ENCODE data around the gene PSMD1. TPM values are rescaled to one million over a fixed set of nuclear protein-coding genes. Genes with fewer than 3 reads are reported as not detected.

The PSMD1 gene
- total RNA-seq, 1 donor from 2014 or later, result 83.3 TPM

DNA sequence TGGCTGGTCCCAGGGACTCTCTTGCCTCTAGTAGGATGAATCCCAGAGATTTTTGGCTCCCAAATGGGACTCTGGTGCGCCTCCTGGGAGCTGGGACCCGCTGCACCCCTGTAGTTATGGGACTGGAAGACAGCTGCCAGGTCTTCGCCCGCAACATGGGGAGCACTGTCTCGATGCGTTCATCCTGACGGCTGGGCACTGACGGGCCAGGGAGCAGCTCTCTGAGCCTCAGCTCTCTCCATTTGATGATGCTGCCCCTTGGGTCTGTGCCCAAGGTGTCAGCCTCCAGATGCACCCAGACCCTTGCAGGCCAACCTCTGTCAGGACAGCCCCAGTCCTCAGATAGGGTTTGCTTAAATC, 132.5 kb downstream of the PSMD1 start:
- peaks cover 24% of the 10 kb centered on the region for H3K4me1 Mint-ChIP-seq
- H3K9me3 Mint-ChIP-seq, result no peaks in the 10 kb centered on the region
- peaks cover 9% of the 10 kb centered on the region for H3K27me3 Mint-ChIP-seq (ENCODE audit: low read depth)
- no peaks in the 10 kb centered on the region for H3K36me3 Mint-ChIP-seq
- DNase-seq (ENCODE audit: low spot score in 2 of 2, unreplicated experiment in 2 of 2), result no peak
- H3K4me3 Mint-ChIP-seq, result no peak overlapping the region
- TF ChIP-seq, protein P1, sequence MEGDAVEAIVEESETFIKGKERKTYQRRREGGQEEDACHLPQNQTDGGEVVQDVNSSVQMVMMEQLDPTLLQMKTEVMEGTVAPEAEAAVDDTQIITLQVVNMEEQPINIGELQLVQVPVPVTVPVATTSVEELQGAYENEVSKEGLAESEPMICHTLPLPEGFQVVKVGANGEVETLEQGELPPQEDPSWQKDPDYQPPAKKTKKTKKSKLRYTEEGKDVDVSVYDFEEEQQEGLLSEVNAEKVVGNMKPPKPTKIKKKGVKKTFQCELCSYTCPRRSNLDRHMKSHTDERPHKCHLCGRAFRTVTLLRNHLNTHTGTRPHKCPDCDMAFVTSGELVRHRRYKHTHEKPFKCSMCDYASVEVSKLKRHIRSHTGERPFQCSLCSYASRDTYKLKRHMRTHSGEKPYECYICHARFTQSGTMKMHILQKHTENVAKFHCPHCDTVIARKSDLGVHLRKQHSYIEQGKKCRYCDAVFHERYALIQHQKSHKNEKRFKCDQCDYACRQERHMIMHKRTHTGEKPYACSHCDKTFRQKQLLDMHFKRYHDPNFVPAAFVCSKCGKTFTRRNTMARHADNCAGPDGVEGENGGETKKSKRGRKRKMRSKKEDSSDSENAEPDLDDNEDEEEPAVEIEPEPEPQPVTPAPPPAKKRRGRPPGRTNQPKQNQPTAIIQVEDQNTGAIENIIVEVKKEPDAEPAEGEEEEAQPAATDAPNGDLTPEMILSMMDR (IDR thresholded peaks at IDR 0.05; ENCODE audit: unreplicated experiment), result no peak
- H3K27ac Mint-ChIP-seq, result peak overlapping the region; percentile 6

DNA sequence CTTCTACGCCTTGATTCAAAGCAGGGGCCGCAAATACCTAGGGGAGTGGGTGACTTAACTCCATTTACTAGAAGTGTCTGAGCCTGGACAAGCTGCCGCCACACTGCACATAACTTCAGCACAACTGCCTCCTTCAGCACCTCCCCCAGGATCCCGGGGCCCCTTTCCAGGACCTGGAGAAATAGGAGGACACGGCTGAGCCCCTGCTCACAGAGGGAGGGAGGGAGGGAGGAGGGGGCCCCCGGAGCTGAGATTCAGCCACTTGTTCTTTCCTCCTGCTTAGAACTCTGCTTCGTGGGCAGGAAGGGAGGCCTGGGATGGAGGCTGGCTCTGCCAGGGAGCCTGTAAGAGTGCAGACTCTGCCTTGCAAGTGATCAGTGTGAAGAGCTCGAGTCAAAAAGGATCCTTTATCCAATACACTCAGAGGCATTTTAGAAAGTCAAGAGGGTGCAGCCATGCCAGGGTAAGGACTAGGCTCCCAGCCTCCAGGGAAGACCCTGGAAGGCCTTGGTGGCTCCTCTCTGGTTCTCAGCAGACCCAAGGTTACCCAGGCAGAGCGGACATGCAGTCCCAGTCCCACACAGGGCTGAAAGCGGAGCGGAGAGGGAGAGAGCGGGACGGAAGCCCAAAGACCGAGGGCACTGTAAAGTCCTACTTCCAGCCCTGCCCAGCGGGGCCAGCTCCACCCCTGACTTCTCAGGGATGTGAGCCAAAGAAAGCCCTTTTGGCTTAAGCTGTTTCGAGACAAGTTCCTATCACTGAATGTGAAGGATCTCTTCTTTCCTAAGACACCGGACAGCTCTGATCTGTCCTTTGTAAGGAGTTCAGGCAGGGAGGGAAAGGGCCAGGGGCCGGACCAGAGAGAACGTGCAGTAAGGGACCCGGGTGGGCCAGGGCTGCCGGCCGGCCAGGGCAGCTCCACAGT, 133.2 kb downstream of the PSMD1 start:
- TF ChIP-seq, protein P1 (IDR thresholded peaks at IDR 0.05; ENCODE audit: unreplicated experiment), result no peak
- H3K4me1 Mint-ChIP-seq, result peaks cover 24% of the 10 kb centered on the region

GRCh38 chr2:231190531-231191197, 134.0 kb downstream of the PSMD1 start:
- no peaks in the 10 kb centered on the region for H3K9me3 Mint-ChIP-seq
- TF ChIP-seq, protein P1 (IDR thresholded peaks at IDR 0.05; ENCODE audit: unreplicated experiment), result no peak
- peaks cover 24% of the 10 kb centered on the region for H3K4me1 Mint-ChIP-seq
- H3K27me3 Mint-ChIP-seq (ENCODE audit: low read depth), result peaks cover 9% of the 10 kb centered on the region
- peak overlapping the region; percentile 41 for H3K4me3 Mint-ChIP-seq
- peak overlapping the region; percentile 88 for H3K27ac Mint-ChIP-seq
- DNase-seq (ENCODE audit: low spot score in 2 of 2, unreplicated experiment in 2 of 2), result no peak
- H3K36me3 Mint-ChIP-seq, result no peaks in the 10 kb centered on the region

More for the DNA sequence above, 133.2 kb downstream of the PSMD1 start:
- H3K36me3 Mint-ChIP-seq, result no peaks in the 10 kb centered on the region
- H3K9me3 Mint-ChIP-seq, result no peaks in the 10 kb centered on the region
- peak overlapping the region; percentile 33 for H3K4me3 Mint-ChIP-seq
- peaks cover 9% of the 10 kb centered on the region for H3K27me3 Mint-ChIP-seq (ENCODE audit: low read depth)
- DNase-seq (ENCODE audit: low spot score in 2 of 2, unreplicated experiment in 2 of 2), result no peak
- peak overlapping the region; percentile 88 for H3K27ac Mint-ChIP-seq

DNA sequence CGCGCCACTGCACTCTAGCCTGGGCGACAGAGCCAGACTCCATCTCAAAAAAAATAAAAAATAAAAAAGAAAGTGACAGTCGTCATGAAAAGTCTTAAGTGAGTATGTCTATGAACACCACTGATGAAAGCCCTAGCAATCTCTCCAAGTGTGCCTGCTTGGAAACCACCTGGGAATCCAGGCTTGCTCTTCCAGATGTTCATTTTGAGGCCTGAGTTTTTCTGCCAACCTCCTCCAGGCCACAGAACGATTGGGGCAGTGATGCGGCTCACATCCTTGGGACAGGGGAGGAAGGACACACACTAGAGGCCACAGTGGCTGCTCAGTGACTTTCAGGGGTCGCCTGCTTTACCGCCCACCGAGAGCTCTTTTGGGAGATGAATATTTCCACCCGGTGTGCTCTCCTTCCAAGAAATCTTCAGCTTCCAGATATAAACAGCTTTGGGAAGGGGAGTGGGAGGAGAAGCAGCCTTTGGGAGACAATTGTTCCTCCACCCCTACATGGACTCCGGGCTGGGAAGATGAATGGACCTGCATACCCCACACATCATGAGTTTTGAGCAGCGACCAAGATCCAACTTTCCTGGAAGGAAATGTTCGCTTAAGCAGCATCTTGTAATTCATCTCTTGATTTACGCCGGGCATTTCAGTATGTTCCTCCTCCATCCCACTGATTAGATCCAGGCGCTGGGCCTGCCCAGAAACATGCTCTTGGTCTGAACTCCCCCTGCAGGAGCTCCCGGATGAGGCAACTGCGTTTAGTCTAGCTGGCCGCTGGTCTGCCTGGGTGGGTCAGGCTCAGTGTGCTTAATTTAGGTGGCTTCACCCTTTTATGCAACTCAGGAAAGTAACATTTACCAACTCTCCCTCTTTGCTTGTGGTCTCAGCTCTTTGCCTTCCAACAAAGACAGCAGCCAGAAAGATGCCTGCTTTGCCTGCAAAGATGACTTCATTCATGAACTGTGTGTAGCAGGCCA, 135.5 kb downstream of the PSMD1 start:
- TF ChIP-seq, protein P1 (IDR thresholded peaks at IDR 0.05; ENCODE audit: unreplicated experiment), result no peak
- peak overlapping the region; percentile 90 for H3K27ac Mint-ChIP-seq
- peaks cover 24% of the 10 kb centered on the region for H3K4me1 Mint-ChIP-seq
- H3K9me3 Mint-ChIP-seq, result peaks cover 3% of the 10 kb centered on the region
- peak; percentile 58 to 74 for DNase-seq (ENCODE audit: low spot score in 2 of 2, unreplicated experiment in 2 of 2)
- H3K36me3 Mint-ChIP-seq, result no peaks in the 10 kb centered on the region
- H3K4me3 Mint-ChIP-seq, result peak overlapping the region; percentile 9
- peaks cover 9% of the 10 kb centered on the region for H3K27me3 Mint-ChIP-seq (ENCODE audit: low read depth)

DNA sequence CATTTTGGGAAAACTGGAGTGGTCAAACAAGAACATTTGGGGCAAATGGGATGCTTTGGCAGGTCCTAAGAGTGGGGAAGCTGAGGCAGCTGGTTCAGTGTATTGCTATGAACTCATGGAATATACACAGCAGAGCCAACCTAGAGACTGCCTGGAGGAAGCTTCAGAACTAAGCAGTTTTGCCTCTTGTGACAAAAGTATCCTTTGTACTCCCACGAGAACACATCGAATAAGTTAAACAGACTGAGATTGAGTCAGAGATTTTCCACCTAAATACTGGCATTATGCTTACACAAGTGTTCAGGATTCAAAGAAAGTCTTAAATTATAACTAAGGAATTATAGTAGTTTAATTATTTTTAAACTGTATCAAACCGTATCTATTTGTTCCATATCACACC, 136.5 kb downstream of the PSMD1 start:
- peaks cover 3% of the 10 kb centered on the region for H3K9me3 Mint-ChIP-seq
- H3K27ac Mint-ChIP-seq, result no peak overlapping the region
- no peak overlapping the region for H3K4me3 Mint-ChIP-seq
- peaks cover 9% of the 10 kb centered on the region for H3K27me3 Mint-ChIP-seq (ENCODE audit: low read depth)
- TF ChIP-seq, protein P1 (IDR thresholded peaks at IDR 0.05; ENCODE audit: unreplicated experiment), result no peak
- DNase-seq (ENCODE audit: low spot score in 2 of 2, unreplicated experiment in 2 of 2), result no peak
- H3K36me3 Mint-ChIP-seq, result no peaks in the 10 kb centered on the region
- H3K4me1 Mint-ChIP-seq, result peaks cover 27% of the 10 kb centered on the region
